Measurements from ENCODE around the gene VEZF1. TPM values are rescaled to one million over a fixed set of nuclear protein-coding genes. Genes with fewer than 3 reads are reported as not detected.
"Not testable (repeated sequence)": the region's sequence is repeated elsewhere in the genome, so short reads cannot be mapped to it uniquely, and the experiment has no call there.

VEZF1 gene
- total and polyA plus RNA-seq, 9 donors = 31.6 to 83.5 (median 71.7) TPM

GRCh38 chr17:57979076-57979475, 9.0 kb downstream of the VEZF1 start:
- TF ChIP-seq CTCF (IDR thresholded peaks at IDR 0.05) (no peak), POLR2A (IDR thresholded peaks at IDR 0.05) (no peak), EP300 (IDR thresholded peaks at IDR 0.05) (no peak)
- Histone ChIP-seq H3K27ac (no peak overlapping the region), H3K9me3 (no peaks in the 10 kb centered on the region), H3K27me3 (no peaks in the 10 kb centered on the region), H3K4me1 (ENCODE audit: insufficient read depth) (peaks cover 10% of the 10 kb centered on the region), H3K36me3 (no peaks in the 10 kb centered on the region), H3K4me3 (no peak overlapping the region)
- intact Hi-C loops (cut with DNase I) = no loop called here
- DNase-seq = no peak
- WGBS, 3 donors = 53 to 85% (median 70%) methylated on average over 1 of the region's 1 CpG

DNA sequence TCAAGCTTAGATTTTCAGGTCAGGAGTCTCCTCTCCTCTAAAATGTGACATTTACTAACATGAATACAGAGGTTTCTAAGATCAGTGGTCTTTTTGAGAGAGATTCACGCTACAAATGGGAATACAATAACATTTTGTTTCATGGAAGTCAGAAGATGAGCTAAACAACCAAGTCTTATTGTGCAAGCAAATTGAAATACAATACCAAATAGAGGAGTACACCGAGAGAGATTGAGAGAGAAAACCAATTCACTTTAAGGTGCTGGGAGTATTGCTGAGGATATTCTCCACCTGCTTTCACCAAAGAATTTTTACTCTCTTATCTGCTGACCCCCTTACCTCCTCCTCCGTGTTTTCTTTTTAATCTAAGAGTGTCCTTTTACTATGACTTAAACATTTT, 11.5 kb downstream of the VEZF1 start:
- no peaks in the 10 kb centered on the region for H3K9me3 ChIP-seq
- no peak for DNase-seq
- H3K36me3 ChIP-seq = no peaks in the 10 kb centered on the region
- H3K27ac ChIP-seq = no peak overlapping the region
- WGBS, 3 donors = 60 to 65% (median 63%) methylated on average over 3 of the region's 3 CpGs
- intact Hi-C loops (cut with DNase I) = no loop called here
- peaks cover 2% of the 10 kb centered on the region for H3K4me1 ChIP-seq (ENCODE audit: insufficient read depth)
- TF ChIP-seq CTCF (IDR thresholded peaks at IDR 0.05) = no peak
- TF ChIP-seq EP300 (IDR thresholded peaks at IDR 0.05) = no peak
- no peak for TF ChIP-seq POLR2A (IDR thresholded peaks at IDR 0.05)
- H3K27me3 ChIP-seq = no peaks in the 10 kb centered on the region
- H3K4me3 ChIP-seq = no peak overlapping the region

DNA sequence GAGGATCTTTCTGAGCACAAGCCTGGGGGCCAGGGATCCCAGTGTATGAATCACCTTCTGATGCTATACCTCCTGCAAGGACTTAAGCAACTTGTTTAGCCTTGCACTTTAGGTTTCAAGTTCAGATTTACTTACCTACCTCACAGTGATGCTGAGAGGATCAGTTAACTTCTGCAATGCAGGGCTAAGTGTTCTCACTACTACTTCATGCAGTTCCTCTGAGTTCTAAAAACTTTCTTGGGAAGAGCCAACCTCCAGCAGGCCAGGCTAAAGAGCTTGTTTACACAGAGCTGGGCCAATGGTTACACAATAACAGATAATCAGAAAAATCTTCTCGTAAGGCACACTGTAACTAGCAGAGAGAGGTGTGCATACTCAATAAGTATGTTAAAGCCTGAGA, 13.0 kb downstream of the VEZF1 start:
- intact Hi-C loops (cut with DNase I) = no loop called here
- no peaks in the 10 kb centered on the region for H3K36me3 ChIP-seq
- H3K4me1 ChIP-seq (ENCODE audit: insufficient read depth) = peaks cover 2% of the 10 kb centered on the region
- no peak overlapping the region for H3K4me3 ChIP-seq
- H3K9me3 ChIP-seq = no peaks in the 10 kb centered on the region
- no peak for DNase-seq
- no peaks in the 10 kb centered on the region for H3K27me3 ChIP-seq
- no peak overlapping the region for H3K27ac ChIP-seq
- TF ChIP-seq POLR2A (IDR thresholded peaks at IDR 0.05) (no peak), CTCF (IDR thresholded peaks at IDR 0.05) (no peak), EP300 (IDR thresholded peaks at IDR 0.05) (no peak)
- 14 to 25% (median 17%) methylated on average over 1 of the region's 1 CpG for WGBS, 3 donors

- H3K4me1 ChIP-seq (ENCODE audit: insufficient read depth); H3K27ac ChIP-seq; intact Hi-C loops (cut with DNase I); H3K36me3 ChIP-seq; H3K9me3 ChIP-seq; H3K4me3 ChIP-seq; DNase-seq; H3K27me3 ChIP-seq: not testable (repeated sequence)
- 87 to 89% (median 88%) methylated on average over 4 of the region's 4 CpGs for WGBS, 3 donors
Measured at GRCh38 chr17:57974053-57974824, 13.8 kb downstream of the VEZF1 start.

GRCh38 chr17:57972151-57972550, 15.9 kb downstream of the VEZF1 start:
- Histone ChIP-seq H3K27ac (no peak overlapping the region), H3K4me1 (ENCODE audit: insufficient read depth) (peaks cover 2% of the 10 kb centered on the region), H3K36me3 (no peaks in the 10 kb centered on the region), H3K9me3 (no peaks in the 10 kb centered on the region), H3K27me3 (no peaks in the 10 kb centered on the region), H3K4me3 (no peak overlapping the region)
- intact Hi-C loops (cut with DNase I) = no loop called here
- no peak for TF ChIP-seq EP300 (IDR thresholded peaks at IDR 0.05)
- no peak for TF ChIP-seq POLR2A (IDR thresholded peaks at IDR 0.05)
- no peak for TF ChIP-seq CTCF (IDR thresholded peaks at IDR 0.05)
- no peak for DNase-seq
- 6 to 28% (median 22%) methylated on average over 1 of the region's 1 CpG for WGBS, 3 donors

All from ovary (tissue), 9 donors.